Activated CD4-positive, alpha-beta T cell treated with anti-CD3 and anti-CD28 coated beads, Interleukin-2, amount 50 U/mL, for 1 hour (primary cell): ENCODE results near the gene ALOX12B.
A peak's percentile ranks its signal among the peaks of the same experiment; 100 is the strongest.
"Not testable (repeated sequence)": the region's sequence is repeated elsewhere in the genome, so short reads cannot be mapped to it uniquely, and the experiment has no call there.

ENCODE experiments used
- DNase-seq: peaks from one replicate; pipeline ENCODE4 v3.0.0-alpha.2; 2020

The ALOX12B gene

GRCh38 chr17:8118769-8119580 lies 31.5 kb upstream of the ALOX12B start:
- DNase-seq, result peak; percentile 83

- DNase-seq, result peak; percentile 14
Measured at GRCh38 chr17:8117980-8118768, 30.7 kb upstream of the ALOX12B start, which contains the start of gene ALOXE3. Gene ALOXE3 (minus strand): TSS chr17:8118514. CDS start chr17:8117990, 524 bp downstream.

GRCh38 chr17:8117367-8117979 lies 30.0 kb upstream of the ALOX12B start:
- no peak for DNase-seq

DNA sequence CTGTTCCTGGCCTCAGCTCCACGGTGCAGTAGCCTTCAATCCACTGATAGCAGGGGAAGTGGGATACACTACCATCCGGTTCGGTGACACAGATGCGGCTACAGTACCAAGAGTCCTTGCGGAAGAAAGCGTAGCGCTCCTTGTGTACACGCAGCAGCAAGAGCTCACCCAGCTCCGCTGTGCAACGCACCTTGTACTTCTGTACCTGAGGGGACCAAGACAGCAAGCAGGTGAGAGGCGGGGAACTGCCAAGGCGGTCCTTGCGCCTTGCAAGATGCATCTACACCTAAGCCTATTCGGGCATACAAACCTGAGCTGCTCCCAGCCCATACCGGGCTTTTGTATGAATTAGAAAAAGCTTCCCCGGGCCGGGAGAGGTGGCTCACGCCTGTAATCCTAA lies 29.3 kb upstream of the ALOX12B start:
- DNase-seq, result no peak

DNA sequence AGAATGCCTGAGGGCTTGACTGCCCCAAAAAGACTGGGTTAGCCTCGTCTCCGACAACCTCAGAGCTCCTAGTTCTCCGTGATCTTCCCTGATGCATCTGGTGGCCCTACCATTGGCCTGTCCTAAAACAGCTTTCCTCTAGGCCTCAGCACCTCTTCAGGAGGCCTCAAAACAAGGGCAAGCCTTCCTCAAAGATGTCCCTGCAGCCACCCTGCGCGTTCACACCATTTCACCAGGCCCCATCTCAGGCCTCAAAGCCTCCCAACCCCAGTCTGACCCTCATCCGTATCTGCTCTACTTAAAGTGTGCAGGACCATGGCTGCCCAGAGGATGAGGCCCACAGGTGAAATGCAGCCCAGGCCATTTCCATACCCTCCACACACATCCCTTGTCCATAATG lies 23.4 kb upstream of the ALOX12B start:
- DNase-seq, result no peak

GRCh38 chr17:8110456-8110804 lies 22.9 kb upstream of the ALOX12B start:
- no peak for DNase-seq

- peak; percentile 84 for DNase-seq
Measured at GRCh38 chr17:8109661-8110455, 22.3 kb upstream of the ALOX12B start.

DNA sequence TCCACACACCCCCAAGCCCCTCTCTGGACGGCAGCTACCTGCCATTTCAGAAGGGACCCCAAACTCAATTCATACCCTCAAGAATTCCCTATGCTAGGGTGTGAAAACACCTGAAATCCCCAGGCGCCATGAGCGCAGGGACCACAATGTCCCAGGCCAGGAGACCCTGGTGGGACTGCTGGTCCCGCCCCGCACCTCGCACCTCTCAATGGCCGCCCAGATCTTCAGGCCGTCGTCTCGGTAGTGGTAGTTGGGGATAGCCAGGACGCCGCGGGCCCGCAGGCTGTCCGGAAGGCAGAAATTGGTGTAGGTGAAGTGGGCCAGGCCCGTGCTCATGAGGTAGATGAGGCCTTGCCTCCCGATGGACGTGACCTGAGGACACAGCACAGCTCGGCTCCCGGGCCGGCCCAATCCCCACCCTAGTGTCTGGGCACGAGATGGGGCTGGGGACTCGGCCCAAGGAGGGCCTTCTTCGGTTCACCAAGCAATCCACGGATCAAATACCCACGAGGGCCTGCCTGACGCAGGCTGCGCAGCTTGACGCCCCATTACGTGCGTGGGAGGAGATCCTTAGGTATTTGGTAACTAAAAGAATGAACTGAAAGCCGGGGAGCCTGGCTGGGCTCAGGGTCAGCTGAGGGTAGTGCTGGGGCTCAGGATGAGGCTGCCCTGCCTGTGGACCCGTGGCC lies 21.6 kb upstream of the ALOX12B start:
- no peak for DNase-seq

GRCh38 chr17:8106980-8107379 lies 19.5 kb upstream of the ALOX12B start:
- not testable (repeated sequence) for DNase-seq

GRCh38 chr17:8105957-8106398 lies 18.5 kb upstream of the ALOX12B start:
- DNase-seq, result no peak

DNA sequence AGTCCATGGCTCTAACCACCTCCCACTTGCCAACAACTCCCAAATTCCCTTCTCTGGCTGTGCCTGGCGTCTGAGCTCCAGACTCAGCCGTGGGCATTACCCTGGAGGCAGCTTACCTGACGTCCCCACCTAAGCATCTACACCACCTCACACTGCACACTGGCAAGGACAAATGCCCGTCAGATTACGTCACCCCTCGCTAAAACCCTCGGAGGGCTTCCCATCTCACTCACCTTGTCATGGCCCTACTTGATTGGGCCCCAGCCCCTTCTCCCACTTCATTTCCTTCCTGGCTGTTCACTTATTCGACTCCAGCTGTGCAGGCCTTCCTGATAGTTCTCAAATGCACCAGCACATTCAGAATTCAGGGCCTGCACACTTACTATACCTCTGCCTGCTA lies 17.4 kb upstream of the ALOX12B start:
- no peak for DNase-seq

DNA sequence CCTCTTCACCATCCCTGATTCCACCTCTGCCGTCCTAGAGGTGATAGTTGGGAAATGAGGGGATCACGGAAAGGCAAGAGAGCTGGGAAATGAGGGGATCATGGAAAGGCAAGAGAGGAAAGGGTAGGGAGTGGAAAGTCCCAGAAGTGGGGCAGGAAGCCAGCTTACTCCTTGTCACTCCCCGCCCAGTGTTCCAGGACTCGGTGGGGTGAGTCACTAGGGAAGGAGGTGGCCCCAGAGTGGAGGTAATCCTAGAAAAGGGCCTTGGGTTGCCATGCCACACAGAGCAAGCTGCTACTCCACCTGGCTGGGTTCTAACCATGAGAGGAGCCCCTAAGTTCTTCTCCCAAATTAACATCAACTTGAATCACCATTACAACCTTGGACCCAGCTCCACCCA lies 16.0 kb upstream of the ALOX12B start:
- no peak for DNase-seq

- DNase-seq, result no peak
Measured at GRCh38 chr17:8101721-8102120, 14.2 kb upstream of the ALOX12B start.

DNA sequence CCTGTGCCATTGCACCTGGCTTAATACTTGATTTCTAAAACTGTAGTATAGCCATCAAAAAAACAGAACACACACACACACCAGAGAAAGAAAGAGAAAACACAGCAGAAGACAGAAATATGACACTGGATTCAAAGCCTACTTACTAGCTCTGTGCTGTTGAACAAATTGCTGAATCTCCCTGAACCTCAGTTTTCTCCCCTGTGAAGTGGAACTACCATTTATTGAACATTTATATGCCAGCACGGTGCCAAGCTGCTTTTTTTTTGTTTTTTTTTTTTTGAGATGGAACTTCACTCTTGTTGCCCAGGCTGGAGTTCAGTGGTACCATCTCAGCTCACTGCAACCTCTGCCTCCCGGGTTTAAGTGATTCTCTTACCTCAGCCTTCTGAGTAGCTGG lies 13.2 kb upstream of the ALOX12B start:
- DNase-seq, result no peak

- DNase-seq, result no peak
Measured at GRCh38 chr17:8100111-8100510, 12.6 kb upstream of the ALOX12B start.

- no peak for DNase-seq
Measured at GRCh38 chr17:8096541-8096940, 9.0 kb upstream of the ALOX12B start.

DNA sequence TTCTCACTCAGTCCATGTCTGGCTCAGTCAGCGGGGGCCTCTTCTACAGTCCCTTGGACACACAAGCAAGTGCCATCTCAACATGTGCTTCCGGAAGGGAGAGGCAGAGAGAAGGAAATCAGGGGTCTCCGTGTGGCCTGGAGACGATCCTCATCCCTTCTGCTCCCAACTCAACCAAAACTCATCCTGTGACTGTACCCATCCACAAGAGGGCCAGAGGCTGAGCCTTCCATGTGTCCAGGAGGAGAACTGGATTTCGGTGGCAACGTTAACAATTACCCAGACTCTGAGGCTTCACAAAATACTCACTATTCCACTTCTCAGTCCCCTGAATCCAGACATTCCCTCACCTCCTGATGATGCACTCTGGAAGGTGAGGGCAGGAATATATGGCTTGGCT lies 7.8 kb upstream of the ALOX12B start:
- DNase-seq, result no peak

DNA sequence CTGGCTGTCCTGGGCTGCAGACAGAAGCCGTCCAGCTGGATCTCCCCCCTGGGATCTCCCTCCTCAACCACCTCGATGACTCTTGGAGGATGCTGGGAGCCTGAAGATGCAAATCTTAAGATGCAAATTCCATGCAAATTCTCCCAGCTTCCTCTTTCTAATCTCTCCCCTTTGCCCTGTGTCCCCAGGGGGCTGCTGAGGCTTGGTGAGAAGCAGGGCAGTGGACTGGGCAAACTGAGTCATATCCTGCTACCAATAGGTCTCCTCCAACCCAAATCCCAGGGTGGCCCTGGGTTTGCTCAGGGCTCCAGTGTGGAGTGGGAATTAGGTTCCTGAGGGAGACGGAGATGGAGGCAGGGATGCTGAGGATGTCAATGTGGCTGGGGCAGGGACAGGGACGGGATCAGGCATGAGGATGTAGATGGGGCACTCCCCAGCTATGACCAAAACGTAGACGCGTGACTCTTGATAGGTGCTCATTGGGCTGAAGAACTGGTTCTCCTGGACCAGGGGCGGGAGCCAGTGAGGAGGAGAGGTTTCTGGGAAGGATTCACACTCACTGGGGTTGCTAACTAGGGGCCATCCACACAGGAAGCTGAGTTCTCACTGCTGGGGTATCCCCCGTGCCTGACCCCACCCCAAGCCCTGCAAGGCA lies 3.6 kb upstream of the ALOX12B start:
- no peak for DNase-seq

GRCh38 chr17:8089728-8090127 lies 2.2 kb upstream of the ALOX12B start:
- no peak for DNase-seq

- DNase-seq, result no peak
Measured at GRCh38 chr17:8087952-8088230, 375 bp upstream of the ALOX12B start.

GRCh38 chr17:8084250-8084649 lies 3.3 kb downstream of the ALOX12B start:
- DNase-seq, result no peak

DNA sequence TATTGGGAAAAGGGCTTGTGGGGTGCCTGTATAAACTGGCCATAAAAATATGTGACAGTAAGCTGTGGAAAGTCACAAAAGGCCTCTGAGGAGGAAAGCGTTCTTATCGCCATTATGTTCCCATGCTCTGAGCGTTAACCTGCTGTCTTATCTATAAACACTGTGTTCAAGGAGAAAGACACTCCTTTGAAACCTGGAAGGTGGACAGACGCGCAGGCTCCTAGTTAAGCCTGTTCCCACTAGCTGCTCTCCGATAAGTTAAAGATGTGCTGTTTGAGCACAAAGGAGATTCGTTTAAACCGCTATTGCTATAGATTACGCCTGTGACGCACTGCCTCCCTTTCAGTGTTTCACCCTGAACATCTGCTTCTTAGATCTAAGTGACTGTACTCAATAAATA lies 5.2 kb downstream of the ALOX12B start:
- no peak for DNase-seq
